ENCODE measurements around the gene CYSRT1. TPM values are rescaled to one million over a fixed set of nuclear protein-coding genes. Genes with fewer than 3 reads are reported as not detected.

Gene CYSRT1
- total RNA-seq, 6 experiments from 2014 or later, result 0.20 to 1.2 (median 0.31) TPM; not detected in 1

DNA sequence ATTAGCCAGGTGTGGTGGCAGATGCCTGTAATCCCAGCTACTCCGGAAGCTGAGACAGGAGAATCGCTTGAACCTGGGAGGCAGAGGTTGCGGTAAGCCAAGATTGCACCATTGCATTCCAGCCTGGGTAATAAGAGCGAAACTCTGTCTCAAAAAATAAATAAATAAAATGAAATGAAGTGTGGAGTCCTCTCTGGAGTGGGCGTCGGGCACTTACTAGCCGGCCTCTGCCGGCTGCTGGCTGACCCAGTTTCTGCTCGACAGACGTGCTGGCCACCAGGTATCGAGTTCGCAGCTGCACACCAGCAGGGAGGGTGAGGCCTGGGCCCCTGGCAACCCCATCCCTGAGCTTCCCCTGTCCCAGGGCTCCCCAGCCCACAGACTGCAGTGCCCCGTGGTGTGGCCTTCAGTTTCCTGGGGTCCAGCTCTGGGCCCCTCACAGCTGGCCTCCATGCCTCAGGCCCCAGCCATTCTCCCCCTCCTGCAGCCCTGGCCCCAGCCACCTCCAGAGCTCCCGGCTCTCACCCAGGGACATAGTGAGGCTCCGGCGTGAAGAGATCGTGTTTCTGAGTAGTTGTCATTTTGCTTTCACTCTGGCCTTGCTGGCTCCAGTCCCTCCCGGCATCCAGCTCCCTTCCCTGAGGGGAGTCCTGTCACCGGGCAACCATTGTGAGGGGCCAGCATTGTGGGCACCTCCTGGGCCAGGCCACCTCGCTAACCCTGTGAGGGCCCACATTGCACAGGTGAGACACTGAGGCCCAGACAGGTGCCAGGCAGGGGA, 22.4 kb downstream of the CYSRT1 start:
- peaks cover 0 to 11% (median 6%) of the 10 kb centered on the region in 4 donors for H3K36me3 ChIP-seq
- 42% methylated on average over 8 of the region's 20 CpGs for WGBS (ENCODE audit: insufficient coverage, low coverage, low lambda C conversion rate, missing lambda C conversion rate)
- H3K27ac ChIP-seq, result no peak overlapping the region
- H3K4me1 ChIP-seq, result peaks cover 0 to 8% (median 6%) of the 10 kb centered on the region in 4 donors
- intact Hi-C loops (cut with DNase I), result no loop called here
- no peak overlapping the region for H3K4me3 ChIP-seq
- H3K27me3 ChIP-seq, result no peaks in the 10 kb centered on the region
- peak in 1 of 4 donors; percentile 36 for ATAC-seq
- TF ChIP-seq, protein P1, sequence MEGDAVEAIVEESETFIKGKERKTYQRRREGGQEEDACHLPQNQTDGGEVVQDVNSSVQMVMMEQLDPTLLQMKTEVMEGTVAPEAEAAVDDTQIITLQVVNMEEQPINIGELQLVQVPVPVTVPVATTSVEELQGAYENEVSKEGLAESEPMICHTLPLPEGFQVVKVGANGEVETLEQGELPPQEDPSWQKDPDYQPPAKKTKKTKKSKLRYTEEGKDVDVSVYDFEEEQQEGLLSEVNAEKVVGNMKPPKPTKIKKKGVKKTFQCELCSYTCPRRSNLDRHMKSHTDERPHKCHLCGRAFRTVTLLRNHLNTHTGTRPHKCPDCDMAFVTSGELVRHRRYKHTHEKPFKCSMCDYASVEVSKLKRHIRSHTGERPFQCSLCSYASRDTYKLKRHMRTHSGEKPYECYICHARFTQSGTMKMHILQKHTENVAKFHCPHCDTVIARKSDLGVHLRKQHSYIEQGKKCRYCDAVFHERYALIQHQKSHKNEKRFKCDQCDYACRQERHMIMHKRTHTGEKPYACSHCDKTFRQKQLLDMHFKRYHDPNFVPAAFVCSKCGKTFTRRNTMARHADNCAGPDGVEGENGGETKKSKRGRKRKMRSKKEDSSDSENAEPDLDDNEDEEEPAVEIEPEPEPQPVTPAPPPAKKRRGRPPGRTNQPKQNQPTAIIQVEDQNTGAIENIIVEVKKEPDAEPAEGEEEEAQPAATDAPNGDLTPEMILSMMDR (IDR thresholded peaks at IDR 0.05), result no peak
- no peak for TF ChIP-seq POLR2A (IDR thresholded peaks at IDR 0.05)
- H3K9me3 ChIP-seq, result no peaks in the 10 kb centered on the region
- no peak for DNase-seq

DNA sequence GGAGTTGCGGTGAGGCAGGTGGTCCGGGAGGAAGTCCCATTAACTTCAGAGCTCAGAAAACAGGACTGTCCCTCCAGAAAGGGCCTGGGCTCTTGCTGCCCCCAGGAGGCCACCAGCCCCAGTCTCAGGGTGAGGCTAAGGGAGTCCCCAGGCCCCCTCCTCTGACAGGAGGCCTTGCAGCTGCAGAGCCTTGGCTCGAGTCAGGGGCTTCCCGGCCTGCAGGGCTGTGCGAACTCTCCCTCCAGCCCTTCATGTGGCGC, 22.9 kb downstream of the CYSRT1 start:
- intact Hi-C loops (cut with DNase I), result no loop called here
- no peak for DNase-seq
- H3K4me1 ChIP-seq, result peaks cover 0 to 2% (median under 1%) of the 10 kb centered on the region in 4 donors
- H3K4me3 ChIP-seq, result no peak overlapping the region
- no peak for ATAC-seq
- TF ChIP-seq, protein P1 (IDR thresholded peaks at IDR 0.05), result no peak
- no peak for TF ChIP-seq POLR2A (IDR thresholded peaks at IDR 0.05)
- WGBS (ENCODE audit: insufficient coverage, low coverage, low lambda C conversion rate, missing lambda C conversion rate), result 81% methylated on average over 4 of the region's 6 CpGs
- H3K27me3 ChIP-seq, result no peaks in the 10 kb centered on the region
- H3K27ac ChIP-seq, result no peak overlapping the region
- no peaks in the 10 kb centered on the region for H3K9me3 ChIP-seq
- peaks cover 0 to 8% (median 2%) of the 10 kb centered on the region in 4 donors for H3K36me3 ChIP-seq

DNA sequence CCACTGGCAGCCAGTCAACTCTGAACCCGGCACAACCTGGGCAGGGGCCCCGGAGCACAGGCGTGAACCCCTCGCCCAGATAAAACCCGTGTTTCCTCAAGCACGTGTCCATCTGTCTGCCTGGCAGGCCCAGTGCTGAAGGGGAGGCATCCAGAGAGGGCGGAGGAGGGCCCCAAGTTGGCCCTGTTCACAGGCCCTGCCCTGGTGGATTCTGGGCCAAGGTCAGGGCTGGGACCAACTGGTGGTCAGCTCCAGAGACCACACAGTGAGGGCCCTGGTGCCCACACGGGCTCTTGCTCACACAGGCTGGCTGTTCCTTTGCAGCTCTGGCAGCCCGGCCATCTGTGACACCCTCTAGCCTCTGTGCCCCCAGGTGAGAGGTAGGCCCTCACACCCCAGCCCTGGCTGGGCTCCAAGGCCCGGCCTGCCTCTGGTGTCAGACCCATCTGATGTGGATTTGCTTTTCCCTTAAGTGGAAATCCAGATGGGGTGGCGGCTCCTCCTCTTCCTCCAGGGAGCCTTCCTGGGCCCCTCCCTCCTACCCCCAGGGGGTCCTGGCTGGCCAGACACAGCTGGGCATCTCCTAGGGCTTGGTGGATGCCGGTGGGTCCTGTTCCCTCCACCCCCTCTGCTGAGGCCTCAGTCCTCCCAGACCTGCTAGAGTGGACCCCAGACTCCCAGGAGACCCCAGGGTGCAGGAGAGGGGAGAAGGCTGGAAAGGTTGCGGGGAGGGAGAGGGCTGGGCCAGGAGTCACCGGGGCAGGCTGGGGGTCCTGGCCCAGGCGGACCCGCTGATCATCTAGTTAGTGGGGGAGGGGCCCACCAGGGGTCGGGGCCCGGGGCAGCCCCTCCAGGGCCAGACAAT, 25.6 kb downstream of the CYSRT1 start:
- no peak for DNase-seq
- no peak overlapping the region for H3K4me3 ChIP-seq

DNA sequence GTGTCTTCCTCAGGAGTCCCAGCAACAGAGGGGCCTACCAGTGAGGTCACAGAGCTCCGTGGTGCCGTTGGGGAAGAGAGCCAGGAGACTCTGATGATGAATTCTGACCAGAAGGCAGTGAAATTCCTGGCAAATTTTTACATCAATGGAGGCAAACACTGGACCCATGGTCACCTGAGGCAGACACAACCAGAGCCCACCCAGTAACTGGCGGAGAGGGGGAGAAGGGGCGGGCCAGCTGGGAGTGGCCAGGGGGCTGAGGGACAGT, 26.2 kb downstream of the CYSRT1 start, which contains the start of gene STPG3:
Gene STPG3, plus strand, starts transcription at position 93 of the 268 bp plus-strand sequence. Its CDS starts 1 bp downstream, at position 94.
- intact Hi-C loops (cut with DNase I), result no loop called here
- peaks cover 0 to 7% (median 2%) of the 10 kb centered on the region in 4 donors for H3K4me1 ChIP-seq
- TF ChIP-seq POLR2A (IDR thresholded peaks at IDR 0.05), result no peak
- TF ChIP-seq, protein P1 (IDR thresholded peaks at IDR 0.05), result no peak
- no peak within 1 kb of the TSS for H3K4me3 ChIP-seq
- DNase-seq, result no peak
- H3K27me3 ChIP-seq, result no peaks in the 10 kb centered on the region
- ATAC-seq, result no peak
- no peak within 1 kb of the TSS for H3K27ac ChIP-seq
- H3K36me3 ChIP-seq, result no peaks in the 10 kb centered on the region
- 82% methylated on average over 3 of the region's 4 CpGs for WGBS (ENCODE audit: insufficient coverage, low coverage, low lambda C conversion rate, missing lambda C conversion rate)
- H3K9me3 ChIP-seq, result no peaks in the 10 kb centered on the region

More for the DNA sequence above, 25.6 kb downstream of the CYSRT1 start:
- Histone ChIP-seq H3K9me3 (no peaks in the 10 kb centered on the region), H3K27ac (no peak overlapping the region), H3K36me3 (no peaks in the 10 kb centered on the region), H3K4me1 (peaks cover 0 to 5% (median 0%) of the 10 kb centered on the region in 4 donors), H3K27me3 (no peaks in the 10 kb centered on the region)
- TF ChIP-seq, protein P1 (IDR thresholded peaks at IDR 0.05), result no peak
- no peak for TF ChIP-seq POLR2A (IDR thresholded peaks at IDR 0.05)
- 46% methylated on average over 10 of the region's 18 CpGs for WGBS (ENCODE audit: insufficient coverage, low coverage, low lambda C conversion rate, missing lambda C conversion rate)
- no peak for ATAC-seq
- intact Hi-C loops (cut with DNase I), result no loop called here
